GM19351 (cell line): ENCODE data around the gene CENPF.
A peak's percentile ranks its signal among the peaks of the same experiment; 100 is the strongest.
"Not testable (repeated sequence)": the region's sequence is repeated elsewhere in the genome, so short reads cannot be mapped to it uniquely, and the experiment has no call there.

Experiments used
- ATAC-seq: cut with Tn5 transposase; IDR thresholded peaks from one replicate; pipeline ENCODE4 v1.9.1; 2021; ENCODE audit warnings: mild to moderate bottlenecking, moderate library complexity; ENCODE audit not compliant: unreplicated experiment

The CENPF gene

DNA sequence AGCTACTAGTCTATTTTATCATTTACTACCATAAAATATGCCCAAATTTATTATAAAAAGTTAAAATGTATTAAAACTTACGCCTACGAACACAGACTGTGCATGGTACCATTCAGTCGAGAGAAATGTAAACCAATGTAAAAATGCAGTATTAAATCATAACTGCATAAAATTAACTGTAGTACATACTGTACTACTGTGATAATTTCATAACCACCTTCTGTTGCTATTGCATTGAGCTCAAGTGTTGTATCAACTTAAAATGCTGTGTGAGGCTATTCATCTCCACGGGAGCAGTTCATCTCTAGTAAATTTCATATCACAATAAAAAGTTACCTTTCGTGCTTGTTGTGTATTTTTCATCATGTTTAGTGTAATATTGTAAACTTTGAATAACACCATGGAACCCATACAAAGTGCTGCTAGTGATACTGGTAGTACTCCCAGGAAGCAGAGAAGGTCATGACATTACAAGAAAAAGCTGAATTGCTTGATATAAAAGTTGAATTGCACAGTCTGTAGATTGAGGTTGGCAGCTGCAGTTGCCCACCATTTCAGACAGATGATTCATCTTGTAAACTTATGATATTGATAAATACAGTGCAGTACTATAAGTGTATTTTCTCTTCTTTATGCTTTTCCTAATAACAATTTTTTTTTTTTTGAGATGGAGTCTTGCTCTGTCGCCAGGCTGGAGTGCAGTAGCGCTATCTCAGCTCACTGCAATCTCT, 19.0 kb upstream of the CENPF start:
- ATAC-seq, result no peak

DNA sequence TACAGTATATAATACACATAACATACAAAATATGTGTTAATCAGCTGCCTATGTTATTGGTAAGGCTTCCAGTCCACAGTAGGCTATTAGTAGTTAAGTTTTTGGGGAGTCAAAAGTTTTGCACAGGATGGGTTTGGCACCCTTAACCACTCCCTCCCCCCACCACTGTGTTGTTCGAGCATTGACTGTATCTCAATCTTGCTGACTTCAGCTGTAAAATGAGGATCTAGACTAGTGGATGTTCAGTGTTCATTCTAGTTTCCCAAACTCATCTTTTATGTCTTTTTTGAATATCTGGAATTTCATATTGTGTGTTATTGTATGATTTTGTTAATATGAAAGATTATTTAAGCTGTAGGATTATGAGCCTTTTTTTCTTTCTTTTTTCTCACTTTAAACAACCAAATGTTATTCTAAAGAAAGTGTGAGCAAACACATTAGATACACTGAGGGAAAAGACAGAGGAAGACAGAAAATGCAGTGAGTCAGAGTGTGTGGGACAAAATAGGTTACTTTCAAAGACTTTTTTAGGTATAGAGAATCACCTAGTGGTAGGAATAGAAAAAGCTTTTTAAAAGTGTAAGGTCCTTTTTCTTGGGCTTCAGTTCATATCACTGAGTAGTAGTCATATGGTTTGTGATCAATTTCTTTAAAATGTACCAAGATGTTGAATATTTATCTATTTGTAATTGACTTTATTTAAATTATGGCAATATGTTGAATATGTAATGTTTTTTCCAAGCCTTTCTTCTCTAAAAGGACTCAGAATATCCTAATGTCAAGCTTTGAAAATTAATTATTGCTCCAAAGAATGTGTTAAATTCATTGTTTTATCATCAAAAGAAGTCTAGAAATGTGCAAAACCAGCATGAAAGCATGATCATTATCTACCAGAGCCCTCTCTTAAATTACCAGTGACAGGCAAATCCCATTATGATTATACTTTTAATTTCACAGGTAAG, 17.9 kb upstream of the CENPF start:
- ATAC-seq, result peak; percentile 96

DNA sequence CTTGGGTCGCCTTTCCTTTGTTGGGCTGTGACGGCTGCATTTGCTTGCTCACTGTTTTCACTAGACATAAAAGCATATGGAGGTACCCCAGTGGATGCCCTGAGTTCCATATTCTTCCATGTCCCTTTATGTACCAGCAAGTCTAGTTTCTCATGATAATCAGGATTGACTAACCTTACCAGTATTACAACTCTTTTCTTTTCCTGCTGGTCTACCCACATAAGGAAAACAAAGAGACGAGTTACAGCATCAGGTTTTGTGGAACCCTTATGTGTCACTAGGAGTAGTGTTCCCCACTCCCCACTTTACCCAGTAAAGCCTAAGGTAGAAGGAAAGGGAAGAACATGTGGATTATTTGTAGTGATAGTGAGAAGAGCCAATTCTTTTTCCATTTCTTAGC, 16.4 kb upstream of the CENPF start:
- ATAC-seq, result no peak

DNA sequence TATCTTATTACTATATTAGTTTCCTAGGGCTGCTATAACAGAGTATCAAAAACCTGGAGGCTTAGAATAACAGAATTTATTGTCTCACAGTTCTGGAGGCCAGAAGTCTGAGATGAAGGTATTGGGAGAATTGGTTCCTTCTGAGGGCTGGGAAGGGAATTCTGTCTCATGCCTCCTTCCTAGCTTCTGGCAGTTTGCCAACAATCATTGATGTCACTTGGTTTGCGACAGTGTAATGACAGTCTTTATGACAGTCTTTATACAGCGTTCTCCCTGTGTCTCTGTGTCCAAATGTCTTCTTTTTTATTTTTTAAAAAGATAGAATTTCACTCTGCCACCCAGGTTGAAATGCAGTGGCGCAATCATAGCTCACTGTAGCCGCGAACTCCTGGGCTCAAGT, 15.8 kb upstream of the CENPF start:
- no peak for ATAC-seq

DNA sequence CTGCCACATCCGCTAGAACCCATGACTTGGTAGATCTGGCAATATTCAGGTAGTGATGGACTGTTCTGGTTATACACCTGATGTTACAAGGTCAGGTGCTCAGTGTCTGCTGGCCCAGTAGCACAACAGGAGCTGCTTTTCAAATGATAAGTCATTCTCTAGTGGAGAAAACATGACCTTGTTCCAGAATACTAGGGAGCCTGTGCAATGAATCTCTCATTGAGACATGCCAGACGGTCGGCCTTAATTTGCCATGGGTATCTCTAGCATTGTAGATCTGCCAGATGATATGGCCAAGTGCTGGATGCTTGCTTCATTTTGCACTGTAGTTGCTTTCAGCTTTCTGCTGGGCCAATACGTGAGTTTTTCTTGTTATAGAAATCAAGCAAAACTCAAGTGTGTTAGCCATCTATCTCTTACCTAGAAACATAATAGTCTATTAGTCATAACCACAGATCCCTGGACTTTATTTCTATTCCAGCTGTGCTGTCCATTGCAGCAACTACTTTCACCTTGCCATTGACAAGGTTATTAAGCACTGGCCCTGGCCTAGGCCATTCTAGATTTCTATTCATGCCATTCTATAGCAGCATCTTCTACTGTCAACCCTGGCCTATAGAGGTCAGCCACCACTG, 13.9 kb upstream of the CENPF start:
- no peak for ATAC-seq

DNA sequence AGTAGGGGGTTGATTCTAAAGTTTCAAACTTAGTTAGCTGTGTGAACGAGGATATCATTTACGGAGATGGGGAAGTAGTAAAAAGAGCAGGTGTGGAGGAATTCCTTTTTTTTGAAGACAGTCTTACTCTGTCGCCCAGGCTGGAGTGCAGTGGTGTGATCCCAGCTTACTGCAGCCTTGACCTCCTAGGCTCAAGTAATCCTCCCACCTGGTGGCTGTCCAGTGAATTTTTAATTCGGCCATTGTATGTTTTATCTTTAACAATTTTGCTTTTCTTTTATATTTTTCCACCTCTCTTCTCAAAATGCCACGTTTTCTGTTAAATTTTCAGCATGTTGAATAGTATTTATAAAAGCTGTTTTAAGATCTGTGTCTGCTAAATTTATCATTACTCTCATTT, 12.3 kb upstream of the CENPF start:
- no peak for ATAC-seq

DNA sequence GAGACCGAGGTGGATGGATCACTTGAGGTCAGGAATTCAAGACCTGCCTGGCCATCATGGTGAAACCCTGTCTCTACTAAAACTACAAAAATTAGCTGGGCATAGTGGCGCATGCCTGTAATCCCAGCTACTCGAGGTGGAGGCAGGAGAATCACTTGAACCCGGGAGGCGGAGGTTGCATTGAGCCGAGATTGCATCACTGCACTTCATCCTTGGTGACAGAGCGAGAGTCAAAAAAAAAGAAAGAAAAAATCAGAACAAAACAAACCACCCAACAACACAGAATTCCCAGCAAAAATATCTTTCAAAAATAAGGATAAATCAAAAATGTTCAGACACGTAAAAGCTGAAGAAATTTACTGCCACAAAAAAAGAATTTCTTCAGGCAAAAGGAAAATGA, 11.1 kb upstream of the CENPF start:
- ATAC-seq, result not testable (repeated sequence)

DNA sequence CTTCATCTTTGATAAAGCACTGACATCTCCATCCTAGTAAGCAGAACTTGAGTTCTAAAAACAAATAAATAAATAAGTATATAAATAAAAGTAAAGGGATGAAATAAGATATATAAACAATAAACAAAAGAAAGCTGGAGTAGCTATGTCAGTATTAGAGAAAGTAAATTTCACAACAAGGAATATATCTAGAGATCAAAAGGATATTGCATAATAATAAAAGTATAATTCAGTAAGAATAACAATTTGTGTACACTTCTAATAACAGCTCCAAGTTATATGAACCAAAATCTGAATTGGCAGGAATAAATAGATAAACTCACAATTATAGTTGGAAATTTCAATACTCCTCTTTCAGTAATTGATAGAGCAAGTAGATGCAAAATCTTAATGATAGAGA, 9.8 kb upstream of the CENPF start:
- ATAC-seq, result no peak

DNA sequence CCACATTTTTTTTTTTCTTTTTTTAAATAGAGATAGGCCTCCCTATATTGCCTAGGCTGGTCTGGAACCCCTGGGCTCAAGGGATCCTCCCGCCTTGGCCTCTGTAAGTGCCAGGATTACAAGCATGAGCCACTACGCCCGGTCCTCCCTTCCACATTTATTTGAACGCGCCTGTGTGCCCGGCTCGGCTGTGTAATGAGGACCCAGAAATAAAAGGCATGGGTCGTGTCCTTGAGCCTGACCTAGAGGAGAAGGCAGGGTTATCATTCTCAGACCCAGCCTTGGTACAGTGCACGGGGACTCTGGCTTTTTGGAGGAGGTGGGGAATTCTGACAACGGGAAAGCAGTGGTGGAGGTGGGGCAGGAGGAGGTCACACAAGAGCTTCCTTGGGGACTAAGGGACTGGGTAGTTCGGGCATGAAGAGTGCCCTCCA, 841 bp downstream of the CENPF start:
- ATAC-seq, result no peak

DNA sequence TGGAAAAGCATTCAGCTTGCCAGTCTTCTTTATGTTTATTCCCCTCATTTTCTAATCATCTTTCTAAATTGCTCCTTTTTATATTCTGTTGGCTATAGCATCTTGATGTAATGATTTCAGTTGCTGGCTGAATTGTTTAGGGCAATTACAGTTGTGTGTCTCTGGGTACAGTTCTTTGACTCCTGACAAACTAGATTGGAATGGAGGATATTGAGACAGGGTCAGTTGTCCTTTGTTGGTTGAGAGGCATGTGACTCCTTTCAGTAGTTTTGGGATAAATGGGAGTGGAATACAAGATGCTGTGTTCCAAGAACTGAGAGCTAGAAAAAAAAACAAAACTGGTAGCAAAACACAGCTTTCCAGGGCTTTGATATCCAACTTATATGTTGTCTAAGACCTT, 1.5 kb downstream of the CENPF start:
- ATAC-seq, result no peak

DNA sequence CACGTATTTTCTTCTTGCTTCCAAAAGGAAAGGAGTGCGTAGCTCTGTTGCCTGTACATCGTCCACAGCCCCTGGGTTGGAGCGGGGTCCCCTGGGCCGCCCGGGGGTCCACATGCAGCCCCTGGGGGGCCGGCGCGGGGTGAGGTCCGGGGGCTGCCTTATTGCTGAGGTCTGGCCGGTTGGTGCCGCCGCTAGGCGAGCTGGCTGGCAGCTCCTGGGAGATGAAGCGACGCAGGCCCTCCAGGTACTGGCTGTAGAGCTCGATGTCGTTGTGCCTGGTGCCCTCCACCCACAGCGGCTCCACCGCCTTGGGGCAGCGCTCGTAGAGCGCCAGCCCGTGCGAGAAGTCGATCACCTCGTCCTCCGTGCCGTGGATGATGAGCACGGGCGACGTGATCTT, 2.5 kb downstream of the CENPF start:
- not testable (repeated sequence) for ATAC-seq

DNA sequence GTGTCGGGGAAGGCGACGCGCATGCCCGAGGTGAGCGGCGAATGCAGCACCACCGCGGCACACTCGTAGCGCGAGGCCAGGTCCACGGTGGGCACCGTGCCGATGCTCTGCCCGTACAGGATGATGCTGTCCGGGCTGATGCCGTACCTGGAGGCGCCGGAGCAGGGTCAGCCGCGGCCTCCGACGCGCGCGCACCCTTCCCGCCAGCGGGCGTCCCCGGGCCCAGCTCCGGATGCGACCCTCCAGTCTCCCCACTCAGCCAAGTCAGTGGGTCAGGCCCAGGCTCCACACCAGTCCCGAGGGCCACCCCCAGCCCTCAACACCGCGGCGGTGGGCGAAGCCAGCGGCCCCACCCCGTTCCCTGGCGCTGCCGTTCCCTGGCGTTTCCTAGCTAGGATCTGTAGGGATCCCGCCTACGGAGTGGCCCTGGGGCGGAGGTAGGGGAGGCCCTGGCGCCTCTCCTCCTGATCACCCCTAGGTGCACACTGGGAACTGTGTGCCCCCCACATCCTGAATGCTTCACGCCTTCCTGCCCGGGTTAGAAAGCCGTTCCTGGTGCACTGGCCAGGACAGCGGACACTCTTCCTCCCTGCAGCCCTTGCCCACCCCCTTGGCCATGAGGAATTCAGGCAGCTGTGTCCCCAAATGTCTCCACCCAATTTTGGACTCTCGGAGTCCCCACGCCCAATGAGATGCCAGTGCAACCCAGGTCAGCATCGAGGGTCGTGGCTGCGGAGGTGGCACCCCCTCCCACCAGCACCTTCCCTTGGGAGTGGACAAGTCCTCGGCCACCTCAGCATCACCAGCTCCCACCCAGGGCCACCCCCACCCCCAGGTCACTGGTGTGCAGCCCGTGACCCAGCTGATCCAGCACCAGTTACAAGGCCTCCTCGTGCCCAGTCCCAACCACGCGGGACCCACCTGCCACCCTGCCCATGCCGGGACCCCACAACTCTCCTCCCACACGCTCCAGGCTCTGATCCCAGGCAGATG, 3.2 kb downstream of the CENPF start:
- ATAC-seq, result not testable (repeated sequence)

DNA sequence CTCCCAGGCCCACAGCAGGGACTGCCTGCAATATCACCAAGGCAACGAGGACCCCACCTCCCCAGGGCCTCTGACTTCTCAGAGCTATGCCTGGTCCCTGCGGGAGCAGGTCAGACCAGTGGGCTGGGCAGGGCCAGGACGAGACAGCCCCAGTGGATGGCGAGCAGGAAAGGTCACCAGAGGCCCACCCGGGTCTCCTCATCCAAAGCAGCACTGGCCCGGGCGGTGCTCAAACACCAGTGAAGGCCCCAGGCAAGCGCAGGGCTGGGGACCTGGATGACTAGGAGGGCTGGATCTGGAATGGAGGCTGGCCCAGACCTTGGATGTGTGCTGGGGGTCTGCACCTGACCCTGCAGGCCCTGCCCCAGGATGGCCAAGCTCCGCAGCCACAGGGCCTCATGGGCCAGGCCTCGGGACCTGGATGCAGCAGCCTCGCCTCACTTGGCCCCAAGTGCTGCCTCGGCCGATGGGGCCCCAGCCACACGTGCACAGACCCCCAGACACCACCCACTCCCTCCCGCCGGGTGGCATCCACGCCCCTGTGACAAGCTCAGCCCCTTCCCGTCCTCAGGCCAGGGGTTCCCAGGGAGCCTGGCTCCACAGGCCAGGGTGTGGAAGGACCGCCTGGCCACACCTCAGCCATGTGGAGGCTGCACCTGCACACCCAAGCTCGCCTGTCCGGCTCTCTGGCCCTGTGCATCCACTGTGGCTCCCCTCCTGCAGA, 4.7 kb downstream of the CENPF start:
- ATAC-seq, result not testable (repeated sequence)

DNA sequence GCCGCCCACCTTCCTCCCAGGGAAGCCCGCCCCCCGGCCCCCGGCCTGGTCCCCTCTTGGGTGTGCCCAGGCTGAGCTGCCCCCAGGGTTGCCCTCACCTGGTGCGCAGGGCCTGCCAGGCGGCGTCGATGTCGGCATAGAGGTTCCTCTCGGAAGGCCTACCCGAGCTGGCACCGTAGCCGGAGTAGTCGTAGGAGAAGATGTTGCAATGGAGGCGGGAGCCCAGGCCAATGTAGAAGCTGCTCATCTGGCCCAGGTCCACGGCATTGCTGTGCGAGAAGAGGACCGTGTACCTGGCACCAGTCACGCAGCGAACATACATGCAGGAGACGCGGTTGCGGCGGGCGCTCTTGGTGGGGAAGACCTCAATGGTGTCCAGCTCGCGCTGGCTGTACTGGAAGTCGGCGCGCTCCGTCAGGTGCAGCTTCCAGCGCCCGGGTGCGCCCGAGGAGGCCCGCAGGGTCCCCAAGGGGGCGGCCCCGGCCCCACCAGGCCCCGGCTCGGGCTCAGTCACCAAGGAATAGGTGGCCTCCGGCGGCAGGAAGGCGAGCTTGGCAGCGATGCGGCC, 5.3 kb downstream of the CENPF start:
- ATAC-seq, result not testable (repeated sequence)

DNA sequence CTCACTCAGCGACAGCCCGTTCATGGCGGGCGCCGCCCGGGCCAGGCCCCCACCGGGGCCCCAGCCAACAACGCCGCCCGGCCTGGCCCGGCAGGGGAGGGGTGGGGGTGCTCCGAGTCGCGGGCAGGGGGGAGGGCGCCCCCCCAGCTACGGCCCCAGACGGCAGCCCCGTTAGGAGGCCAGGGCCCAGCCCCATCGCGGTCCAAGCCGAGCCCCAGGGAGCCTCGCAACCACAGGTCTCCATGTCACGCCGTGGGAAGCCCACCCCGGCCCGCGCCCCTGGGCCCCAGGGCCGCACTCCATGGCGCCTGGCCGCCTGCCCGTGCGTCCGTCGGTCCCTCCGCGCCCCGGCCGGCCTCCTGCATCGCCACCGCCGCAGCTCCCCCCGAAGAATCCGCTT, 5.8 kb downstream of the CENPF start:
- ATAC-seq, result not testable (repeated sequence)

DNA sequence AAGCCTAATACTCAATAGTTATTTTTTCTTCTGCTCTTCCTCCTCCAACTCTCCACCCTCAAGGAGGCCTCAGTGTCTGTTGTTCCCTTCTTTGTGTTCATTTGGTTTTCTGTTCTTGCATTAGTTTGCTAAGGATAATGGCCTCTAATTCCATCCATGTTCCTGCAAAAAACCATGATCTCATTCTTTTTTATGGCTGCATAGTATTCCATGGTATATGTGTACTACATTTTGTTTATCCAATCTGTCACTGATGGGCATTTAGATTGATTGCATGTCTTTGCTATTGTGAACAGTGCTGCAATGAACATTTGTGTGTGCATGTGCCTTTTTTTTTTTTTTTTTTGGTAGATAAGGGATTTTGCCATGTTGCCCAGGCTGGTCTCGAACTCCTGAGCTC, 6.7 kb downstream of the CENPF start:
- no peak for ATAC-seq

DNA sequence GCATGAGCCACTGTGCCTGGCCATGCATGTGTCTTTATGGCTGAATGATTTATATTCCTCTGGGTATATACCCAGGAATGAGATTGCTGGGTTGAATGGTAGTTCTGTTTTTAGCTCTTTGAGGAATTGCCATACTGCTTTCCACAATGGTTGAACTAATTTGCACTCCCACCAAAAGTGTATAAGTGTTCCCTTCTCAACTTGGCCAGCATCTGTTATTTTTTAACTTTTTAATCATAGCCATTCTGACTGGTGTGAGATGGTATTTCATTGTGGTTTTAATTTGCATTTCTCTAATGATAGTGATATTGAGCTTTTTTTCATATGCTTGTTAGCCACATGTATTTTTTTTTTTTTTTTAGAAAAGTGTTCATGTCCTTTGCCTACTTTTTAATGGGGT, 7.1 kb downstream of the CENPF start:
- ATAC-seq, result not testable (repeated sequence)

DNA sequence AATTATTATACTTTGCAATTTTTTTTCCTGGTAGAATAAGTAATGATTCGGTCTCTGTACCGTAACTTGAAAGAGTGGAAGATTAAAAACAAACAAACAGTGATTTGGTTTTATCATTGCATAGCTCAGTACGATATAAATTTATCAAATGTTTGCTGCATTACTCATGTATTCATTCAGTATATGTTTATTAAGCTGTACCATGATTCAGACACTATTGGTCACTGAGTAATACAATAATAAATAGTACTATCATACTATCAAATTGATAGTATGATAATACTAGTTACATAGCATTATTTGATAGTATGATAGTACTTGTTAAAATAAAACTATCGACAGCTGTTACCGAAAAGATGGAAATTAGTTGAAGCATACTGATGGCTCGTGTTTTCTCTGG, 12.1 kb downstream of the CENPF start:
- no peak for ATAC-seq

DNA sequence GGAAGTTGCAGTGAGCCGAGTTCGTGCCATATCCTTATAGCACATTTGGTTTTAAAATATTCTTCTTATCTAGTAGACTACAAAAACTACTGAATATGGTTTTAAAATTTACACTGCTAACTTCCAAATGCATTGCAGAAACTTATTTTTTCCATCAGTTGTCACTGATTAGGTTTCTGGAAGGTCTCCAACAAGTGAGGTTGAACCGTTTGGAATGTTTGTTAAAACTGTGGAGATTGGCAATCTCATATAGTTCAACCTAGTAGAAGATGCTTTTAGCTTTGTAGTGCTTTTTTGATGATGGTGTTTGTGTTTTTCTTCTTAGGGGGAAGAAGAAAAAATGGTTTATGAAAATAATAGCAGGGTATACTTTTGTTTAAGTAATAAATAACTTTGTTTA, 12.9 kb downstream of the CENPF start:
- no peak for ATAC-seq
